Osteocyte (in vitro differentiated cells): ENCODE data around the gene TSG101. TPM values are rescaled to one million over a fixed set of nuclear protein-coding genes. Genes with fewer than 3 reads are reported as not detected.

Source experiments
- DNase-seq: peaks from one replicate; pipeline ENCODE4 v3.0.0; 2021; ENCODE audit warnings: mixed read lengths; ENCODE audit not compliant: unreplicated experiment; ENCODE audit errors: extremely low spot score
- H3K27ac Mint-ChIP-seq: one replicate; pipeline ENCODE4 v1.8.0; 2021; ENCODE audit warnings: mild to moderate bottlenecking, mixed read lengths; ENCODE audit not compliant: unreplicated experiment
- H3K27me3 Mint-ChIP-seq: one replicate; pipeline ENCODE4 v1.8.0; 2021; ENCODE audit warnings: mixed read lengths; ENCODE audit not compliant: unreplicated experiment
- H3K36me3 Mint-ChIP-seq: one replicate; pipeline ENCODE4 v1.8.0; 2021; ENCODE audit warnings: mixed read lengths; ENCODE audit not compliant: unreplicated experiment
- H3K4me1 Mint-ChIP-seq: one replicate; pipeline ENCODE4 v1.8.0; 2021; ENCODE audit warnings: mixed read lengths; ENCODE audit not compliant: unreplicated experiment
- H3K4me3 Mint-ChIP-seq: one replicate; pipeline ENCODE4 v1.8.0; 2021; ENCODE audit warnings: mild to moderate bottlenecking, moderate library complexity, mixed read lengths; ENCODE audit not compliant: unreplicated experiment
- H3K9me3 Mint-ChIP-seq: one replicate; pipeline ENCODE4 v1.8.0; 2021; ENCODE audit warnings: mixed read lengths; ENCODE audit not compliant: unreplicated experiment
- CTCF ChIP-seq: fragments of 200-600 bp; sonication (generic); IDR thresholded peaks from 2 replicates; pipeline ENCODE4 v1.5.0; 2021; ENCODE audit warnings: antibody characterized with exemption, mild to moderate bottlenecking, moderate library complexity
- total RNA-seq: library from RNA; stranded (reverse); gene quantifications from 2 replicates; pipeline ENCODE4 v1.2.1, GENCODE V29; 2021

Gene TSG101
- total RNA-seq, 1 donor from 2014 or later, result 81.4 TPM

- Mint-ChIP-seq H3K27me3 (no peaks in the 10 kb centered on the region), H3K4me1 (peaks cover 27% of the 10 kb centered on the region), H3K4me3 (no peak overlapping the region), H3K9me3 (no peaks in the 10 kb centered on the region), H3K36me3 (peaks cover 53% of the 10 kb centered on the region), H3K27ac (no peak overlapping the region)
- TF ChIP-seq CTCF, result no peak
- no peak for DNase-seq
Measured at GRCh38 chr11:18491924-18492323, 34.8 kb downstream of the TSG101 start.

GRCh38 chr11:18490736-18491485 lies 35.8 kb downstream of the TSG101 start:
- H3K9me3 Mint-ChIP-seq, result no peaks in the 10 kb centered on the region
- peaks cover 55% of the 10 kb centered on the region for H3K36me3 Mint-ChIP-seq
- H3K4me3 Mint-ChIP-seq, result no peak overlapping the region
- no peak for TF ChIP-seq CTCF
- H3K27ac Mint-ChIP-seq, result peak overlapping the region; percentile 17
- no peaks in the 10 kb centered on the region for H3K27me3 Mint-ChIP-seq
- DNase-seq, result no peak
- H3K4me1 Mint-ChIP-seq, result peaks cover 27% of the 10 kb centered on the region

GRCh38 chr11:18490319-18490718 lies 36.4 kb downstream of the TSG101 start:
- Mint-ChIP-seq H3K36me3 (peaks cover 54% of the 10 kb centered on the region), H3K27me3 (no peaks in the 10 kb centered on the region), H3K9me3 (no peaks in the 10 kb centered on the region), H3K4me3 (no peak overlapping the region), H3K27ac (peak overlapping the region; percentile 17), H3K4me1 (peaks cover 27% of the 10 kb centered on the region)
- TF ChIP-seq CTCF, result no peak
- DNase-seq, result no peak

GRCh38 chr11:18485913-18486528 lies 40.7 kb downstream of the TSG101 start:
- Mint-ChIP-seq H3K27me3 (no peaks in the 10 kb centered on the region), H3K4me3 (no peak overlapping the region), H3K4me1 (peaks cover 12% of the 10 kb centered on the region), H3K9me3 (no peaks in the 10 kb centered on the region), H3K36me3 (peaks cover 74% of the 10 kb centered on the region), H3K27ac (no peak overlapping the region)
- no peak for DNase-seq
- no peak for TF ChIP-seq CTCF

GRCh38 chr11:18479063-18479462 lies 47.7 kb downstream of the TSG101 start:
- no peak for TF ChIP-seq CTCF
- H3K27ac Mint-ChIP-seq, result no peak overlapping the region
- no peak for DNase-seq
- no peaks in the 10 kb centered on the region for H3K27me3 Mint-ChIP-seq
- H3K4me3 Mint-ChIP-seq, result no peak overlapping the region
- no peaks in the 10 kb centered on the region for H3K4me1 Mint-ChIP-seq
- no peaks in the 10 kb centered on the region for H3K9me3 Mint-ChIP-seq
- H3K36me3 Mint-ChIP-seq, result peaks cover 67% of the 10 kb centered on the region
